Glomerular endothelial cell (primary cell): ENCODE results near the gene RIPOR2. TPM values are rescaled to one million over a fixed set of nuclear protein-coding genes. Genes with fewer than 3 reads are reported as not detected.

ENCODE experiments used
- DNase-seq: peaks from one replicate; pipeline ENCODE4 v3.0.0-alpha.2; 2011; ENCODE audit warnings: low read depth, low spot score; ENCODE audit errors: extremely low read depth
- total RNA-seq: library from RNA; depleted of rRNA; stranded (reverse); fragments of >200 nt; gene quantifications from 2 replicates; pipeline ENCODE4 v1.2.3, GENCODE V29; 2015

RIPOR2 gene
- total RNA-seq, 1 donor from 2014 or later = not detected

DNA sequence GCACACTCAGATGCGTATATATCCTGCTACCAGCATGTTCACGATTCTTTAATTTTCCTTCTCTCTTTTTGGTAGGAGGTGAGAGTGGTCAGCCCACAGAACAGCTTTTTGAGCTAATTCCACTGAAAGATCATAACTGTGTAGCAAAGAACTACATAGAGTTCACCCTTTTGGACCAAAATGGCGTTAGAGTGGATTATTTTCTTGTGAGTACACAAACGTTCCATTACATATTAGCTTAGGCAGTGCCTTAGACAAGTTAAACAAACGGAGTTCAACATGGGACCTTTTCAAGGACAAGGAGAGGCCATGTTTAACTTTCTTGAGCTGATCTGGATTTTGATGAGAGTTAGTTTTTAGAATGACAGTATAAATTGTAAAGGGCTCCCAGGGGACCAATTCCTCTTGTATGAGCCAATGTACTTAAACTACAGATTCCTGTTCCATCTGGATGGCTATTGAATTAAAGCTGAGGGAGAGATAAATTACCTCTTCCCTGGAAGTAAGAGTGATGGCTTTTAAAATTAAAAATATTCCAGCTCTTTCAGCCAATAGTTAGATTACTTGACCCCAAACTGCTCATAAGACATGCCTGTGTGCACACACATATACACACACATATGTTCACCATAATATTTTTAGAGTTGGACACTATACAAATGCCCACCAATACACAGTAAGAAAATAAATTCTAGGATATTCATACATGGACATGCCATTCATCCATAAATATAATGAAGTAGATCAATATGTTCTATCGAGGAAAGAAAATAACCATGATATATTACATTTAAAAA, 111.4 kb downstream of the RIPOR2 start:
- DNase-seq = no peak

DNA sequence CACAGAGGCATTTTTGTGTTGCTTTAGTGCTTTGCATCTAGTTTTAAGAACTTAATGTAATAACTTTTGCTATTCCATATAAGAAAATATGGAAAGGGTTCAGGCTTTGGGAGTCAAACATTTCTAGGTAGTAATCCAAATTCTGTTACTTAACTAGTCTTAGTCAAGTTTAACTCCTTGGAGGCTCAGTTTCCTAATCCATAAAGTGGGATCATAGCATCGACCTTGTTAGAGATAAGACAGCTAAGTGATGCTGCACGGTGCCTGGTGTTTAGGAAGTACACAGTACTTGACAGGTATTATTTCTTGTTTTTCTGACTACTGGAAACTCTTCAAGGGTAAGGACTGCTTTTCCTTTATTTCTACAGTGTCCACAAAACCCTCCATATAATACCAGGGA, 112.6 kb downstream of the RIPOR2 start:
- no peak for DNase-seq

DNA sequence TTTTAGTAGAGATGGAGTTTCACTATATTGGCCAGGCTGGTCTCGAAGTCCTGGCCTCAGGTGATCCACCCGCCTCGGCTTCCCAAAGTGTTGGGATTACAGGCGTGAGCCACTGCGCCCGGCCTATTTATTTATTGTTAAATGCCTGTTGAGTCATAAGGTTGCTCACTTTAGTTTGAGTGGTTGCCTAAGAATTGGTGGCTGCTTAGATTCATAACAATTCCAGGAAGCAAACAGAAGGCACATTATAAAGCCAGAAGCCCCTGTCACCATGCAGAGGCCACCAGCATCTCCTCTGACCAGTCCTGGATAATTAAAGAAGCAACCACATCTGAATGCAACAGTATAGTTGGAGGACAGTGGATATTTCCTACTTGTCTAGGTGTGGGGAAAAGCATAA, 113.1 kb downstream of the RIPOR2 start:
- no peak for DNase-seq

DNA sequence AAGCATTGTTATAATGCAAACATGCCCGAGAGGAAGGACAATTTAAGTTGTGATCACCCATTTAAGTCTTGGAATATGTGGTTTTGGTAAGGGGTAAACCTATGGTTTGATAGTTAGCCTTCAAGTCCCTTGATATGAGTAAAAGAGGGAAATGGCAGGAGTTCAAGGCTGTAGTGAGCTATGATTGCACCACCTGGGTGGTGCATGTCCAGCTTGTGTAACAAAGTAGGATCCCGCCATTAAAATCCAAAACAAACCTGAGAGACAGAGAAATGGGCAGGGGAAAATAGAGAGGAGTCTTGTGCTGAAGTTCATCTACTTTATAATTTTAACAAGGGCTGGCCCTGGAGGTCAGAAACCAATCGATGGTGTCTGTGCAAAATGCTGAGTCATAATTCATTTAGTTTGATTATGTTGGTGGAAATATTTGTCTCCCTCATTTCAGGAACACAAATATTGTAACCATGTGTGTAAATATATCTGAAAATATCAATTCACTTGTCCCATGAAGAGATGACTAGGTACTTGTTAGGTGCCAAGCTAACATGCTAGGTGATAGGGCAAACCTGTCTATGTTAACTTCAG, 113.8 kb downstream of the RIPOR2 start:
- DNase-seq = no peak

GRCh38 chr6:24818346-24818745, 117.4 kb downstream of the RIPOR2 start:
- no peak for DNase-seq

- DNase-seq = no peak
These were observed 126.0 kb downstream of the RIPOR2 start for GRCh38 chr6:24809728-24810127.

DNA sequence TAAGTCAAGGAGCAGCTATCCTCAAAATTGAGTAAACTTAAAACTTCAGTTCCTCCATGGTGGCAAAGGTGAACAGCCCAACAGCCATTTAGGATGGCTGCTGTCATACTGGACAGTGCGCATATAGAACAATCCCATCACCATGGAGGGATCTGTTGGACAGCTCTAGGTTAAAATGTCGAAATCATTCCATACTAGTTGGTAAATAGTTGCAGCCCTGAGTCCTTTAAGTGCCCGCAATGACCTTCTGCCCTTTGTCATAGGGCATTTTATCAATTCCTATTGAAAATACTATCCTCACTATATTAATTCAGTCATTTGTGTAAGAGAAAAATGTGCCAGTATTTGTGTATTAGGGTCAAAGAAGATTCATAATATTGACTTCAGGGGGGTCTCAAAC, 128.2 kb downstream of the RIPOR2 start:
- no peak for DNase-seq

GRCh38 chr6:24802271-24803059, 133.3 kb downstream of the RIPOR2 start:
- DNase-seq = no peak

DNA sequence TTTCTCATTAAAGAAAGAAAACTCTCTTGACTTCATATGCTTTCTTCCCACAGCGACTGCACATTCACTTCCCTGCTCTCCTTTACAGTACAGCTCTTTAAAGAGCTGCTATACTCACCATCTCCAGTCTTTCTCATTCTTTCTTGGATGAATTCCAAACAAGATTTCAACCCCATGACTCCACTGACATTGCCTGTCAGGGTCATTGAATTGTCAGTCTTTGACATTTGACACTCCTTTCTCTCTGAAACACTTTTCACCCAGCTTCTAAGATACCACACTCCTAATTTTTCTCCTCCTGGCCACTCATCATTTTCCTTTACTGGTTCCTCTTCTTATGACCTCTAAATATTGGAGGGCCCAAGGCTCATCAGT, 136.2 kb downstream of the RIPOR2 start:
- DNase-seq = no peak

- DNase-seq = no peak
These were observed 136.8 kb downstream of the RIPOR2 start, which contains the start of gene ARMH2 for GRCh38 chr6:24798740-24799540. ARMH2 (minus strand) TSS chr6:24798917; CDS start chr6:24798857, 60 bp downstream.

- DNase-seq = no peak
These were observed 138.1 kb downstream of the RIPOR2 start for GRCh38 chr6:24797596-24798216.

GRCh38 chr6:24796616-24797290, 139.0 kb downstream of the RIPOR2 start:
- no peak for DNase-seq

- no peak for DNase-seq
These were observed 140.7 kb downstream of the RIPOR2 start for GRCh38 chr6:24795106-24795505.

DNA sequence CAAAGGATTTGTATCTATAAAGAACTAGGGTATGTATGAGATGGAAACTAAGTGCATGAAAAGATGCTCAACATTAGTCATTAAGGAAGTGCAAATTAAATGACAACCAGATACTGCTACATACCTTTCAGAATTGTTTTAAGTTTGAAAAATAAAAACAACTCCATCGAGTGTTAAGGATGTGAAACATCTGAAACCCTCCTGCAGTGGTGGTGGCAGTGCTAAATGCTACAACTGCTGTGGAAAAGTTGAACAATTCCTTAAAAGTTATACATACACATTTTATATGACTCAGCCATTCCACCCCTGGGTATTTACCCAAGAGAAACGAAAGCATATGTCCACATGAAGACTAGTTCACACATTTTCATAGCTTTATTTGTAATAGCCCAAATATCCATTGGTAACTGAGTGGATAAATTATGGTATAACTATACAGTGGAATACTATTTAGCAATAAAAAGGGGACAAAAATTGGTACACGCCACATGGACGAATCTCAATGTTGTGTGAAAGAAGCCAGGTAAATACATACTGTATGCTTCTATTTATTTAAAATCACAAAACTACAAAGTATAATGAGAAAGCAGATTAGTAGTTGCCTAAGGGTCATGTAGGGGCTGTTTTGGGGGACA, 147.6 kb downstream of the RIPOR2 start:
- DNase-seq = no peak

DNA sequence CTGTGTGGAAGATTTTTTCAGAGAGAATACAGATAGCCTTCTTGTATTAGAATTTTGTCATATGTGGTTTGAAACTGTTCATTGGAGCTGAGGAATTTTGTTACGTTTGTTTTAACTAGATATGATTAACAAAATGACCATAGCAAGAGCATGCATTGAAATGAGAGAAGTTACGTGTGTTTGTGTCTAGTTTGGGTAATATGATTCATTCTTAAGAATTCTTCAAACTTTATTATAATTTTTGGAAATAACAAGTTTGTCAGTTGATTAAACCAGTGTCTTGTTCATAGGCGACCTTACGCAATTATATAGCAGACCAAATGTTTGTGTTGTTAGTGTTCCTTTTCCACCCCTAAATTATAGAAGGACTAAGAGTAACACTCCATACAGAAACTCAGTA, 155.6 kb downstream of the RIPOR2 start:
- DNase-seq = no peak

- no peak for DNase-seq
These were observed 156.2 kb downstream of the RIPOR2 start for GRCh38 chr6:24779416-24780016.

DNA sequence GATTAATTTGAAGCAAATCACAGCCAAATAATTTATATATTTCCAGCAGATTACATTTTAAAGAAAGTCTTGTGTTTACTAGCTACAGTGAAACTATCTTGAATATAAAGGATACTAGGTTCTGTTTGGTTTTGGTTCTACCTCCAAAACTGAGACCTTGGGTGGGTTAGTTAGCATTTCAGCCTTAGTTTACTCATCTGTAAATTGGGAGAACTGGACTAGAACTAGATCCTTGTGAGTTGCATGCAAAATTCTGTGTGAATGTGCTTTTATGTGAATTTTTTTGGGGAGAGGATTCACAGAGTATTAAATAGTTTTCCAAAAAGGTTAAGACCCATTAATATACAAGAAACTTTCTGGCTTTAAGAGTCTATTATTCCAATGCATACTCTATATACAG, 156.9 kb downstream of the RIPOR2 start:
- no peak for DNase-seq

GRCh38 chr6:24778121-24778520, 157.6 kb downstream of the RIPOR2 start:
- no peak for DNase-seq

GRCh38 chr6:24777227-24777626, 158.5 kb downstream of the RIPOR2 start:
- no peak for DNase-seq
